Chondrocyte (in vitro differentiated cells): ENCODE results near the gene RGS3. TPM values are rescaled to one million over a fixed set of nuclear protein-coding genes. Genes with fewer than 3 reads are reported as not detected.
A peak's percentile ranks its signal among the peaks of the same experiment; 100 is the strongest.

Source experiments
- DNase-seq: peaks from one replicate; pipeline ENCODE4 v3.0.0; 2021; ENCODE audit warnings: mixed read lengths, low spot score
- H3K27ac Mint-ChIP-seq: one replicate; pipeline ENCODE4 v1.8.0; 2021; ENCODE audit warnings: mild to moderate bottlenecking, moderate library complexity, mixed read lengths; ENCODE audit not compliant: unreplicated experiment
- H3K27me3 Mint-ChIP-seq: 2 replicates; pipeline ENCODE4 v1.8.0; 2021; ENCODE audit warnings: low read depth, mixed read lengths
- H3K36me3 Mint-ChIP-seq: 2 replicates; pipeline ENCODE4 v1.8.0; 2021; ENCODE audit warnings: low read depth, mixed read lengths
- H3K4me1 Mint-ChIP-seq: 2 replicates; pipeline ENCODE4 v1.8.0; 2021; ENCODE audit warnings: low read depth, mild to moderate bottlenecking, mixed read lengths
- H3K4me3 Mint-ChIP-seq: one replicate; pipeline ENCODE4 v1.8.0; 2021; ENCODE audit warnings: mild to moderate bottlenecking, moderate library complexity, mixed read lengths; ENCODE audit not compliant: unreplicated experiment
- H3K9me3 Mint-ChIP-seq: 2 replicates; pipeline ENCODE4 v1.8.0; 2021; ENCODE audit warnings: low read depth, mixed read lengths
- total RNA-seq: library from RNA; stranded (reverse); gene quantifications from 3 replicates; pipeline ENCODE4 v1.2.1, GENCODE V29; 2021
- TF ChIP-seq, protein P1 (sequence below): fragments of 200-600 bp; sonication (generic); IDR thresholded peaks from 2 replicates; pipeline ENCODE4 v1.5.0; 2021; ENCODE audit warnings: antibody characterized with exemption, mild to moderate bottlenecking, moderate library complexity

The RGS3 gene
- total RNA-seq, 1 donor from 2014 or later = 55.2 TPM

DNA sequence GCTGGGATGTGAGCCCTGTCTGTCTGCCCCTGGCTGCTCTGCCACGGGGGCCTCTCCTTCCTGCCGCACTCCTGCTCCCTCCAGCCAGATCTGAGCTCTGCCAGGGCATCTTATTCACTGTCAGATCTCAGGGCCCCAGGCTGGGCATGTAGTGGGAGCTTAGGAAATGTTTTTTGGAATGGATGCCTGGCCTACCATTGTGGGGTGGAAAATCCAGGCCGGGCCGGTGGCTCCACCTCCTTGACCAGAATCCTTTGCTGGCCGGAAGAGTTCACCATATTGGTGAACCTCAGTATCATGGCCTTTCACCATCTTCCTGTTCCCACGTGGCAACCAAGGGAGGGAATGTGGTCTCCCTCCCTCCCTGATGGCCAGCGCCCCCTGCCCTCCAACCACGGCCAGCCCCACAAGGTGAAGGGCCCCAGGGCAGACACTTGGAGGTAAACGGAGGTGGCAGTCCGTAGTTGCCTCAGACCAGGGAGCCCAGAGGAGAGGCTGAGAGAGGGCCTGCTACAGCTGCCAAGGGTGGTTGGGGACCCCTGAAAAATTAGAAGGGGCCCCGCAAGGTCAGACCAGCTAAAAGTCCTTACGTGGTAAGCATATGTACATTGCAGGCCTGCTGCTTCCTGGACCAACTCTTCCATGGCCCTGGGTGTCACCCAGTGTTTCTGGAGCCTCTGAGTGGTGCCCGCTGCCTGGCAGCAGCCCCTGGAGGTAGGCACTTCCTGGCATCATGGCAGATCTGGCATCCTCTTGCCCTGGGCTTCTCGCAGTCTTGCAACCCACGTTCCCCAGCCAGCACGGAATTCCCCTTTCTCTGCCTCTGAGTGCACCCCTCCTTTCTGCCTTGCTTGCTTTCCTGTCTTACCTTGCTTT is 153.3 kb downstream of the RGS3 start:
- H3K27me3 Mint-ChIP-seq = no peaks in the 10 kb centered on the region
- peaks cover 63% of the 10 kb centered on the region for H3K4me1 Mint-ChIP-seq
- peak; percentile 67 for DNase-seq
- no peaks in the 10 kb centered on the region for H3K36me3 Mint-ChIP-seq
- H3K9me3 Mint-ChIP-seq = no peaks in the 10 kb centered on the region
- H3K4me3 Mint-ChIP-seq = no peak overlapping the region
- peak overlapping the region; percentile 34 for H3K27ac Mint-ChIP-seq
- TF ChIP-seq, protein P1, sequence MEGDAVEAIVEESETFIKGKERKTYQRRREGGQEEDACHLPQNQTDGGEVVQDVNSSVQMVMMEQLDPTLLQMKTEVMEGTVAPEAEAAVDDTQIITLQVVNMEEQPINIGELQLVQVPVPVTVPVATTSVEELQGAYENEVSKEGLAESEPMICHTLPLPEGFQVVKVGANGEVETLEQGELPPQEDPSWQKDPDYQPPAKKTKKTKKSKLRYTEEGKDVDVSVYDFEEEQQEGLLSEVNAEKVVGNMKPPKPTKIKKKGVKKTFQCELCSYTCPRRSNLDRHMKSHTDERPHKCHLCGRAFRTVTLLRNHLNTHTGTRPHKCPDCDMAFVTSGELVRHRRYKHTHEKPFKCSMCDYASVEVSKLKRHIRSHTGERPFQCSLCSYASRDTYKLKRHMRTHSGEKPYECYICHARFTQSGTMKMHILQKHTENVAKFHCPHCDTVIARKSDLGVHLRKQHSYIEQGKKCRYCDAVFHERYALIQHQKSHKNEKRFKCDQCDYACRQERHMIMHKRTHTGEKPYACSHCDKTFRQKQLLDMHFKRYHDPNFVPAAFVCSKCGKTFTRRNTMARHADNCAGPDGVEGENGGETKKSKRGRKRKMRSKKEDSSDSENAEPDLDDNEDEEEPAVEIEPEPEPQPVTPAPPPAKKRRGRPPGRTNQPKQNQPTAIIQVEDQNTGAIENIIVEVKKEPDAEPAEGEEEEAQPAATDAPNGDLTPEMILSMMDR = no peak

DNA sequence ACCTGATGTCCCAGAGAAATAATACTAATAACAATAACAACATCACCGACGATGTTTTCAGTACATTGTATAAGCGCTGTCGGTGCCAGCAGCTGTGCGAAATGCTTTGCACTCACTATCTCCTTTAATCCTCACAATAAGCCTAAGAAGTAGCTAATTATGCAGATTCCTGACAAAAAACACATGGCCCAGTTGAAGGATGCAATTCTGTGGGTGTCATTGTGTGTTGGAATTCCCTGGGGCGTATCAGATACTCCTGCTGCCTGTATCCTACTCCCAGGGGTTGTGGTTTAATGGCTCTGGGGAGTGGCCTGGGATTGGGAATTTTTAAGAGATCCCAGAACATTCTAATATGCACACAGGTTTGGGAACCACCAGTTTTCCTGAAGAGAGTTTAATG is 154.0 kb downstream of the RGS3 start:
- Mint-ChIP-seq H3K9me3 (no peaks in the 10 kb centered on the region), H3K4me3 (no peak overlapping the region), H3K27ac (no peak overlapping the region), H3K4me1 (peaks cover 70% of the 10 kb centered on the region), H3K27me3 (no peaks in the 10 kb centered on the region), H3K36me3 (no peaks in the 10 kb centered on the region)
- DNase-seq = no peak
- TF ChIP-seq, protein P1 = no peak

DNA sequence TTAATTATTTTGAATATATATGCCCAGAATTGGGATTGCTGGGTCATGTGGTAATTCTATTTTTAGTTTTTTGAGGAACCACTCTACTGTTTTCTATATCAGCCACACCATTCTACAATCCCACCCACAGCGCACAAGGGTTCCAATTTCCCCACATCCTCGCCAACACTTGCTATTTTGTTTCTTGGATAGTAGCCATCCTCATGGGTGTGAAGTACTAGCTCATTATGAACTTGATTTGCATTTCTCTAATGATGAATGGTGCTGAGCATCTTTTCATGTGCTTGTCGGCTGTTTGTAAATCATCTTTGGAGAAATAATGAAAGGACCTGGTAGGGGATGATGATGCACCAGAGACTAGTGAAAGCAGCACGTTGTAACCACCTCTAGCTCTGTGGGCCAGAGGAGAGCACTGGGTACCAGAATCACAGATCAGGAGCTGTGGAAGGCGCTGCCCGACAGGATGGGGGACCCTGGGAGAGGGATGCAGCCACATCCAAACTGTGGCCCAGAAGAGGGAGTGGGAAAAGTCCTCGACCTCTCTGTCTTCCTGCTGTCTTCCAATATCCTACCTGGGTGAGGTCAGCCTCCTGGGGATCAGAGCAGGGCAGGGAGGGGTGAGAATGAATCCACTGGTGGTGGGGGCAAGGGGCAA is 155.4 kb downstream of the RGS3 start:
- no peaks in the 10 kb centered on the region for H3K36me3 Mint-ChIP-seq
- TF ChIP-seq, protein P1 = no peak
- no peak overlapping the region for H3K27ac Mint-ChIP-seq
- peak; percentile 27 for DNase-seq
- peaks cover 82% of the 10 kb centered on the region for H3K4me1 Mint-ChIP-seq
- no peaks in the 10 kb centered on the region for H3K27me3 Mint-ChIP-seq
- no peak overlapping the region for H3K4me3 Mint-ChIP-seq
- H3K9me3 Mint-ChIP-seq = no peaks in the 10 kb centered on the region

DNA sequence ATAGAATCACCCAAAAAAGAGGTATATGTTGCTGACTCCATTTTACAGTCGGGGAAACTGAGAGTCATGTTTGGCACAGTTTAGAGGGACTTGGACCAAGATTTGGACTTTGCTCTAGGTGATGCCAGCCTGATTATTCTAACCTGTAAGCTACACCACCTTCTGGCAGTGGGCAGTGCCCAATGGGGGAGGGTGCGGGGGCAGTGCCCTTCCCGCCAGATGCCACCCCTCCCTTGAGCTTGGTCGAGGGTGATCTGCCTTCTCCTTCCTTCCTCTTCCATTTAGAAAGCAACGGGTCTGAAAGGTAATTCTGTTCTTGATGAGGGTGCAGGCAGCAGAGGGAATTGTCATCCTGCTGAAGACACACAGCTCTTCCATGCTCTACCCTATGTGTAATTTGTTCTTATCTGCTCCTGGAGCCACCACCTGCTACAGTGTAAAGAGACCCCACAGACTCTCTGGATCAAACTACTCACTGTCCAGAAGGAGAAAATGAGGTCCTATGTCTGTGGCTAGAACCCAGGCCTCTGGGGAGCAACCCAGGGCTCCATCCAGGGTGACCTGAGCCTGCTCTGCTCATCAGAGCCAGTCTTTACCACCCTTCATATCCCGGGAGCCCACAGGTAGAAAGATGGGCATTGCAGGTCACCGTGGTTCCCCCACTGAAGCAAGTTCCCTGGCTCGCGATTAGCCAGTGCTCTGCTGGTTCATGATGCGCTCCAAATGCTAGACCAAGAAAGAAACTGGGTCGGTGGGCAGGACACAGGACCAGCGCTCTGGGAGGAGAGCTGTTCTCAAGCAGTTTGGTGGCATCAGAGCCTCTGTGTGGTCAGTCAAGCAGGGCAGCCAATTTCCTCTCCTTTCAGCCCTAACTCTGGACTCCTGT is 156.2 kb downstream of the RGS3 start:
- H3K9me3 Mint-ChIP-seq = no peaks in the 10 kb centered on the region
- no peaks in the 10 kb centered on the region for H3K36me3 Mint-ChIP-seq
- DNase-seq = peak; percentile 66
- no peaks in the 10 kb centered on the region for H3K27me3 Mint-ChIP-seq
- peak overlapping the region; percentile 53 for H3K4me3 Mint-ChIP-seq
- H3K4me1 Mint-ChIP-seq = peaks cover 81% of the 10 kb centered on the region
- peak overlapping the region; percentile 99 for H3K27ac Mint-ChIP-seq
- TF ChIP-seq, protein P1 = no peak
